Sigmoid colon (tissue), 7 donors: Measurements from ENCODE around the gene PPP2R2C. TPM values are rescaled to one million over a fixed set of nuclear protein-coding genes. Genes with fewer than 3 reads are reported as not detected.

ENCODE experiments used
- DNase-seq: peaks from one replicate; pipeline ENCODE4 v3.0.0-alpha.2; 2019
- H3K27ac ChIP-seq, 4 donors: fragments of 200-600 bp; sonication (generic); one replicate each; pipeline ENCODE4 v1.5.1; 2016 to 2019; ENCODE audit warnings: mild to moderate bottlenecking in 1 of 4
- H3K27me3 ChIP-seq, 3 donors: fragments of 200-600 bp; sonication (generic); one replicate each; pipeline ENCODE4 v1.5.1; 2019; ENCODE audit warnings: mild to moderate bottlenecking in 1 of 3
- H3K36me3 ChIP-seq, 4 donors: fragments of 200-600 bp; sonication (generic); one replicate each; pipeline ENCODE4 v1.5.1; 2016 to 2019
- H3K4me1 ChIP-seq, 4 donors: fragments of 200-600 bp; sonication (generic); one replicate each; pipeline ENCODE4 v1.5.1; 2017 to 2019
- H3K4me3 ChIP-seq, 4 donors: fragments of 200-600 bp; sonication (generic); one replicate each; pipeline ENCODE4 v1.5.1; 2017 to 2019; ENCODE audit warnings: mild to moderate bottlenecking in 2 of 4, moderate library complexity in 1 of 4
- H3K9me3 ChIP-seq, 4 donors: fragments of 200-600 bp in 3 of 4; sonication (generic) in 3 of 4; one replicate each; pipeline versions ENCODE4 v1.5.1 to v1.6.1; 2013 to 2019
- CTCF ChIP-seq, 4 experiments: fragments of 450-650 bp in 3 of 4; fragments of 200-600 bp in 1 of 4; IDR thresholded peaks; one replicate each; pipeline ENCODE4 v1.5.1; 2016 to 2019; ENCODE audit warnings: antibody characterized with exemption in 4 of 4, mild to moderate bottlenecking in 3 of 4, moderate library complexity in 2 of 4
- EP300 ChIP-seq, 4 donors: sonication (generic); formaldehyde crosslinking; IDR thresholded peaks; one replicate each; pipeline ENCODE4 v1.6.1; 2017; ENCODE audit warnings: antibody characterized with exemption in 4 of 4
- POLR2A ChIP-seq, 2 donors: fragments of 450-650 bp; IDR thresholded peaks; one replicate each; pipeline ENCODE4 v1.6.1; 2016; ENCODE audit warnings: antibody characterized with exemption in 2 of 2, mild to moderate bottlenecking in 2 of 2, moderate library complexity in 2 of 2
- POLR2AphosphoS5 ChIP-seq, 4 donors: sonication (generic); formaldehyde crosslinking; IDR thresholded peaks; one replicate each; pipeline ENCODE4 v1.6.1; 2017; ENCODE audit warnings: antibody characterized with exemption in 4 of 4
- WGBS, 2 donors: extraction: QIAGEN DNeasy Blood & Tissue Kit; methylation state at CpG; one replicate each; pipeline ENCODE4 v1.1.7; 2013; 5-methylcytosine and 5-hydroxymethylcytosine counted together
- intact Hi-C: fragments of 100-400 bp; cut with DNase I; formaldehyde crosslinking; loops from one replicate; pipeline ENCODE4 v1.15.1; 2023
- polyA plus RNA-seq, 3 donors: library from polyadenylated mRNA; stranded (reverse); fragments of 200-250 nt; gene quantifications; one replicate each; pipeline ENCODE4 v1.2.3, GENCODE V29; 2013
- total RNA-seq, 4 donors: library from RNA; depleted of rRNA; stranded (reverse); fragments of >200 nt; gene quantifications; one replicate each; pipeline ENCODE4 v1.1.0, GENCODE V29; 2016
- donor health status: healthy with polysubstance abuse.
- donor health status: Bipolar disorder and iron deficiency.
- donor health status: healthy.

Gene PPP2R2C
- total and polyA plus RNA-seq, 7 donors, result 0.49 to 2.8 (median 1.1) TPM; not detected in 2

GRCh38 chr4:6362243-6362885 lies 110.0 kb downstream of the PPP2R2C start:
- H3K36me3 ChIP-seq, result no peaks in the 10 kb centered on the region
- WGBS, 2 donors, result 69 to 70% methylated on average over 7 of the region's 7 CpGs
- no peak overlapping the region for H3K4me3 ChIP-seq
- no peak for DNase-seq
- TF ChIP-seq EP300 (IDR thresholded peaks at IDR 0.05) (no peak), CTCF (IDR thresholded peaks at IDR 0.05) (no peak), POLR2A (IDR thresholded peaks at IDR 0.05) (no peak), POLR2AphosphoS5 (IDR thresholded peaks at IDR 0.05) (no peak)
- H3K4me1 ChIP-seq, result no peaks in the 10 kb centered on the region
- H3K27ac ChIP-seq, result no peak overlapping the region
- intact Hi-C loops, result no loop called here
- H3K27me3 ChIP-seq, result peaks cover 0 to 18% (median 4%) of the 10 kb centered on the region in 3 donors
- H3K9me3 ChIP-seq, result no peaks in the 10 kb centered on the region

- H3K9me3 ChIP-seq, result no peaks in the 10 kb centered on the region
- no peaks in the 10 kb centered on the region for H3K36me3 ChIP-seq
- TF ChIP-seq POLR2AphosphoS5 (IDR thresholded peaks at IDR 0.05) (no peak), POLR2A (IDR thresholded peaks at IDR 0.05) (no peak), CTCF (IDR thresholded peaks at IDR 0.05) (no peak), EP300 (IDR thresholded peaks at IDR 0.05) (no peak)
- H3K27ac ChIP-seq, result no peak overlapping the region
- intact Hi-C loops, result no loop called here
- H3K4me1 ChIP-seq, result no peaks in the 10 kb centered on the region
- 72 to 73% methylated on average over 4 of the region's 4 CpGs for WGBS, 2 donors
- H3K27me3 ChIP-seq, result peaks cover 0 to 18% (median 4%) of the 10 kb centered on the region in 3 donors
- H3K4me3 ChIP-seq, result no peak overlapping the region
- no peak for DNase-seq
Measured at GRCh38 chr4:6361076-6361784, 111.2 kb downstream of the PPP2R2C start.

GRCh38 chr4:6360385-6360784 lies 112.0 kb downstream of the PPP2R2C start:
- intact Hi-C loops, result no loop called here
- no peak overlapping the region for H3K4me3 ChIP-seq
- no peaks in the 10 kb centered on the region for H3K9me3 ChIP-seq
- DNase-seq, result no peak
- H3K27me3 ChIP-seq, result peaks cover 0 to 18% (median 4%) of the 10 kb centered on the region in 3 donors
- H3K36me3 ChIP-seq, result no peaks in the 10 kb centered on the region
- 27 to 48% methylated on average over 10 of the region's 10 CpGs for WGBS, 2 donors
- TF ChIP-seq EP300 (IDR thresholded peaks at IDR 0.05), result no peak
- no peak for TF ChIP-seq POLR2AphosphoS5 (IDR thresholded peaks at IDR 0.05)
- no peak for TF ChIP-seq POLR2A (IDR thresholded peaks at IDR 0.05)
- H3K4me1 ChIP-seq, result no peaks in the 10 kb centered on the region
- no peak overlapping the region for H3K27ac ChIP-seq

GRCh38 chr4:6359536-6360308 lies 112.7 kb downstream of the PPP2R2C start:
- no peak overlapping the region for H3K27ac ChIP-seq
- 56 to 66% methylated on average over 11 of the region's 11 CpGs for WGBS, 2 donors
- TF ChIP-seq EP300 (IDR thresholded peaks at IDR 0.05) (no peak), CTCF (IDR thresholded peaks at IDR 0.05) (no peak), POLR2AphosphoS5 (IDR thresholded peaks at IDR 0.05) (no peak), POLR2A (IDR thresholded peaks at IDR 0.05) (no peak)
- intact Hi-C loops, result no loop called here
- H3K36me3 ChIP-seq, result no peaks in the 10 kb centered on the region
- no peaks in the 10 kb centered on the region for H3K9me3 ChIP-seq
- DNase-seq, result no peak
- no peak overlapping the region for H3K4me3 ChIP-seq
- H3K4me1 ChIP-seq, result no peaks in the 10 kb centered on the region
- H3K27me3 ChIP-seq, result peaks cover 0 to 20% (median 4%) of the 10 kb centered on the region in 3 donors

GRCh38 chr4:6357476-6357875 lies 114.9 kb downstream of the PPP2R2C start:
- Histone ChIP-seq H3K4me3 (no peak overlapping the region), H3K4me1 (no peaks in the 10 kb centered on the region), H3K27me3 (peaks cover 0 to 21% (median 4%) of the 10 kb centered on the region in 3 donors), H3K9me3 (no peaks in the 10 kb centered on the region), H3K27ac (no peak overlapping the region), H3K36me3 (no peaks in the 10 kb centered on the region)
- TF ChIP-seq POLR2AphosphoS5 (IDR thresholded peaks at IDR 0.05), result no peak
- no peak for TF ChIP-seq CTCF (IDR thresholded peaks at IDR 0.05)
- TF ChIP-seq EP300 (IDR thresholded peaks at IDR 0.05), result no peak
- TF ChIP-seq POLR2A (IDR thresholded peaks at IDR 0.05), result no peak
- WGBS, 2 donors, result 77 to 79% methylated on average over 6 of the region's 6 CpGs
- no peak for DNase-seq
- intact Hi-C loops, result no loop called here
